Activated CD8-positive, alpha-beta memory T cell treated with anti-CD3 and anti-CD28 coated beads for 4 hours (primary cell): Measurements from ENCODE around the gene NCAM1.

Experiments used
- DNase-seq, 2 donors: peaks; one replicate each; pipeline ENCODE4 v3.0.0-alpha.2; 2020; ENCODE audit warnings: low read depth in 2 of 2

Gene NCAM1

GRCh38 chr11:113199866-113200265, 238.6 kb downstream of the NCAM1 start:
- DNase-seq = no peak

GRCh38 chr11:113201054-113201818, 240.0 kb downstream of the NCAM1 start:
- DNase-seq = no peak

GRCh38 chr11:113202431-113202830, 241.2 kb downstream of the NCAM1 start:
- no peak for DNase-seq

GRCh38 chr11:113203141-113203753, 242.0 kb downstream of the NCAM1 start:
- no peak for DNase-seq

- no peak for DNase-seq
Observed at GRCh38 chr11:113204280-113204679, 243.1 kb downstream of the NCAM1 start.

- no peak for DNase-seq
Observed at GRCh38 chr11:113213549-113213948, 252.3 kb downstream of the NCAM1 start.

GRCh38 chr11:113222241-113222640, 261.0 kb downstream of the NCAM1 start:
- DNase-seq = no peak

GRCh38 chr11:113234888-113235287, 273.7 kb downstream of the NCAM1 start:
- no peak for DNase-seq

GRCh38 chr11:113237261-113237660, 276.0 kb downstream of the NCAM1 start:
- no peak for DNase-seq

GRCh38 chr11:113238721-113239120, 277.5 kb downstream of the NCAM1 start:
- DNase-seq = no peak

GRCh38 chr11:113240389-113240788, 279.2 kb downstream of the NCAM1 start:
- no peak for DNase-seq

- no peak for DNase-seq
Observed at GRCh38 chr11:113240790-113241635, 279.8 kb downstream of the NCAM1 start.

- DNase-seq = no peak
Observed at GRCh38 chr11:113241636-113242054, 280.4 kb downstream of the NCAM1 start.

- DNase-seq = no peak
Observed at GRCh38 chr11:113242060-113242459, 280.8 kb downstream of the NCAM1 start.

- DNase-seq = no peak
Observed at GRCh38 chr11:113242767-113243397, 281.7 kb downstream of the NCAM1 start.

GRCh38 chr11:113243696-113244095, 282.5 kb downstream of the NCAM1 start:
- DNase-seq = no peak

GRCh38 chr11:113245216-113245615, 284.0 kb downstream of the NCAM1 start:
- no peak for DNase-seq

GRCh38 chr11:113247221-113247620, 286.0 kb downstream of the NCAM1 start:
- DNase-seq = no peak

GRCh38 chr11:113247966-113248365, 286.7 kb downstream of the NCAM1 start:
- DNase-seq = no peak

GRCh38 chr11:113248702-113249490, 287.7 kb downstream of the NCAM1 start:
- no peak for DNase-seq

GRCh38 chr11:113249491-113249763, 288.2 kb downstream of the NCAM1 start:
- no peak for DNase-seq
